H1 (cell line): ENCODE data around the gene ZNF121. TPM values are rescaled to one million over a fixed set of nuclear protein-coding genes. Genes with fewer than 3 reads are reported as not detected.

Experiments used
- CTCF ChIA-PET: fragments of 300-600 bp; sonication (Branson Sonifier 250); formaldehyde crosslinking; loops from one replicate; lab custom pipeline; 2021; ENCODE audit not compliant: partially characterized antibody; lab: Charles Lee
- POLR2A ChIA-PET: fragments of 300-600 bp; sonication (Branson Sonifier 250); formaldehyde crosslinking; loops from one replicate; lab custom pipeline; 2021; ENCODE audit warnings: inconsistent platforms; ENCODE audit not compliant: partially characterized antibody; lab: Charles Lee
- DNase-seq, 2 experiments: peaks; one replicate each; pipeline versions ENCODE4 v3.0.0 to v3.0.0-alpha.2; 2010 to 2022; ENCODE audit warnings: low spot score in 2 of 2, low read depth in 1 of 2, mixed read lengths in 1 of 2
- FAIRE-seq: peaks from 2 replicates; lab custom pipeline; 2011; peaks lifted over from hg19 to GRCh38; lab: Jason Lieb, UNC
- H2AFZ ChIP-seq: 2 replicates; pipeline ENCODE4 v1.8.1; 2012; ENCODE audit warnings: low read length, inconsistent platforms
- H2AK5ac ChIP-seq: 2 replicates; pipeline ENCODE4 v1.6.1; 2013; ENCODE audit warnings: low read depth, low read length
- H2BK120ac ChIP-seq: replicated peaks from 2 replicates; pipeline ENCODE3; 2013; ENCODE audit warnings: low read depth, low read length, inconsistent platforms
- H2BK12ac ChIP-seq: 2 replicates; pipeline ENCODE4 v1.6.1; 2013; ENCODE audit warnings: low read depth, low read length
- H2BK15ac ChIP-seq: 2 replicates; pipeline ENCODE4 v1.6.1; 2013; ENCODE audit warnings: low read length
- H2BK20ac ChIP-seq: 2 replicates; pipeline ENCODE4 v1.6.1; 2013; ENCODE audit warnings: low read length
- H2BK5ac ChIP-seq: 2 replicates; pipeline ENCODE4 v1.6.1; 2013; ENCODE audit warnings: low read depth, low read length
- H3K14ac ChIP-seq: 2 replicates; pipeline ENCODE4 v1.6.1; 2013; ENCODE audit warnings: inconsistent platforms; ENCODE audit not compliant: insufficient read length
- H3K18ac ChIP-seq: 2 replicates; pipeline ENCODE4 v1.6.1; 2013; ENCODE audit warnings: low read length; ENCODE audit errors: extremely low read depth
- H3K23ac ChIP-seq: 2 replicates; pipeline ENCODE4 v1.6.1; 2013; ENCODE audit warnings: inconsistent platforms; ENCODE audit not compliant: insufficient read length
- H3K23me2 ChIP-seq: 2 replicates; pipeline ENCODE4 v1.6.1; 2013; ENCODE audit warnings: low read depth, low read length
- H3K27ac ChIP-seq: 2 replicates; pipeline ENCODE4 v1.6.1; 2011; ENCODE audit warnings: low read depth, low read length, inconsistent platforms
- H3K27me3 ChIP-seq, 4 experiments: replicated peaks in 1 of 4; 1 replicate in 1 of 4; 2 replicates in 3 of 4; pipeline versions ENCODE4 v1.6.1 to v1.8.1; 2011 to 2013; ENCODE audit warnings: low read length in 3 of 4, mild to moderate bottlenecking in 3 of 4, inconsistent platforms in 2 of 4, mixed read lengths in 2 of 4, moderate library complexity in 1 of 4; ENCODE audit not compliant: control insufficient read depth in 3 of 4, insufficient read depth in 3 of 4; ENCODE audit errors: extremely low read depth in 1 of 4
- H3K36me3 ChIP-seq, 4 experiments: 2 replicates each; pipeline versions ENCODE4 v1.6.1 to v1.8.1; 2011 to 2013; ENCODE audit warnings: mild to moderate bottlenecking in 4 of 4, low read length in 3 of 4, moderate library complexity in 2 of 4, control low read depth in 1 of 4, inconsistent platforms in 1 of 4; ENCODE audit not compliant: insufficient read depth in 4 of 4, control insufficient read depth in 2 of 4
- H3K4ac ChIP-seq: replicated peaks from 2 replicates; pipeline ENCODE3; 2013; ENCODE audit warnings: low read length, low read depth, mixed read lengths, inconsistent platforms; ENCODE audit not compliant: insufficient read length
- H3K4me1 ChIP-seq, 4 experiments: replicated peaks in 1 of 4; 1 replicate in 1 of 4; 2 replicates in 3 of 4; pipeline versions ENCODE4 v1.6.1 to v1.8.1; 2011 to 2013; ENCODE audit warnings: low read length in 3 of 4, inconsistent platforms in 2 of 4, mixed read lengths in 1 of 4; ENCODE audit not compliant: insufficient read depth in 4 of 4, control insufficient read depth in 3 of 4
- H3K4me2 ChIP-seq, 2 experiments: 2 replicates each; pipeline versions ENCODE4 v1.6.1 to v1.8.1; 2011 to 2013; ENCODE audit warnings: low read depth in 2 of 2, low read length in 2 of 2, control low read depth in 1 of 2, inconsistent platforms in 1 of 2, mild to moderate bottlenecking in 1 of 2; ENCODE audit not compliant: insufficient read depth in 1 of 2
- H3K4me3 ChIP-seq, 4 experiments: fragments of 200-600, 300-600 bp in 1 of 4; sonication (generic), shearing (Covaris generic), sonication (Bioruptor Twin) in 1 of 4; 2 replicates each; pipeline versions ENCODE4 v1.5.1 to v1.8.1; 2011 to 2016; ENCODE audit warnings: low read length in 4 of 4, low read depth in 3 of 4, control low read depth in 2 of 4, inconsistent platforms in 2 of 4, mild to moderate bottlenecking in 2 of 4, mixed read lengths in 1 of 4, moderate library complexity in 1 of 4; ENCODE audit not compliant: insufficient read depth in 2 of 4; ENCODE audit errors: extremely low read depth in 1 of 4
- H3K56ac ChIP-seq: replicated peaks from 2 replicates; pipeline ENCODE3; 2013; ENCODE audit warnings: low read depth, mild to moderate bottlenecking, mixed read lengths, low read length, inconsistent platforms; ENCODE audit not compliant: insufficient read length
- H3K79me1 ChIP-seq: 2 replicates; pipeline ENCODE4 v1.6.1; 2013; ENCODE audit warnings: low read depth, low read length, control low read depth
- H3K79me2 ChIP-seq, 2 experiments: 2 replicates each; pipeline versions ENCODE4 v1.6.1 to v1.8.1; 2012 to 2013; ENCODE audit warnings: low read length in 2 of 2, mild to moderate bottlenecking in 2 of 2, inconsistent platforms in 1 of 2; ENCODE audit not compliant: insufficient read depth in 2 of 2, control insufficient read depth in 1 of 2
- H3K9ac ChIP-seq, 4 experiments: replicated peaks in 1 of 4; 1 replicate in 1 of 4; 2 replicates in 3 of 4; pipeline versions ENCODE4 v1.6.1 to v1.8.1; 2011 to 2013; ENCODE audit warnings: low read depth in 3 of 4, low read length in 3 of 4, control low read depth in 2 of 4, mild to moderate bottlenecking in 2 of 4, moderate library complexity in 2 of 4, inconsistent platforms in 1 of 4; ENCODE audit errors: extremely low read depth in 1 of 4
- H3K9me3 ChIP-seq, 2 experiments: 2 replicates each; pipeline versions ENCODE4 v1.6.1 to v1.8.1; 2012 to 2013; ENCODE audit warnings: mild to moderate bottlenecking in 2 of 2, moderate library complexity in 2 of 2, control low read depth in 1 of 2, inconsistent platforms in 1 of 2, low read depth in 1 of 2, low read length in 1 of 2, mixed read lengths in 1 of 2; ENCODE audit not compliant: insufficient read depth in 2 of 2
- H4K20me1 ChIP-seq, 2 experiments: replicated peaks in 1 of 2; 2 replicates each; pipeline versions ENCODE3 to v1.8.1; 2011 to 2013; ENCODE audit warnings: inconsistent platforms in 2 of 2, low read length in 2 of 2, mild to moderate bottlenecking in 1 of 2; ENCODE audit not compliant: insufficient read depth in 2 of 2, control insufficient read depth in 1 of 2
- H4K5ac ChIP-seq: 2 replicates; pipeline ENCODE4 v1.6.1; 2013; ENCODE audit warnings: low read length, low read depth, mixed read lengths, inconsistent platforms; ENCODE audit not compliant: insufficient read length
- H4K8ac ChIP-seq: 2 replicates; pipeline ENCODE4 v1.8.0; 2013; ENCODE audit warnings: mild to moderate bottlenecking, moderate library complexity, low read length, inconsistent platforms; ENCODE audit not compliant: insufficient read depth; ENCODE audit errors: extremely low read depth
- H4K91ac ChIP-seq: replicated peaks from 2 replicates; pipeline ENCODE3; 2013; ENCODE audit warnings: low read length, mixed read lengths, inconsistent platforms; ENCODE audit not compliant: insufficient read length
- CTCF ChIP-seq, 3 experiments: IDR thresholded peaks; 1 replicate in 2 of 3; 2 replicates in 1 of 3; pipeline versions ENCODE4 v1.5.1 to v1.6.1; 2011; ENCODE audit warnings: low read length in 3 of 3, mild to moderate bottlenecking in 3 of 3, inconsistent platforms in 2 of 3, low read depth in 1 of 3, moderate library complexity in 1 of 3; ENCODE audit not compliant: insufficient read depth in 1 of 3; ENCODE audit errors: control extremely low read depth in 1 of 3
- SP4 ChIP-seq: IDR thresholded peaks from 2 replicates; pipeline ENCODE4 v1.6.1; 2012; ENCODE audit warnings: low read length, inconsistent platforms
- WGBS, 2 experiments: shearing (Covaris generic) in 1 of 2; methylation state at CpG; one replicate each; pipeline versions ENCODE4 v1.1.6 to v1.1.7; 2013 to 2015; ENCODE audit warnings: low lambda C conversion rate in 2 of 2, mixed read lengths in 2 of 2, inconsistent platforms in 1 of 2, low coverage in 1 of 2, missing lambda C conversion rate in 1 of 2; ENCODE audit not compliant: insufficient replicate concordance in 2 of 2, insufficient coverage in 1 of 2, insufficient read length in 1 of 2; ENCODE audit errors: extremely low coverage in 1 of 2, missing lambda C conversion rate in 1 of 2; 5-methylcytosine and 5-hydroxymethylcytosine counted together
- polyA plus RNA-seq, 7 experiments: library from polyadenylated mRNA; depleted of rRNA in 3 of 7; stranded (reverse) in 5 of 7; unstranded in 2 of 7; fragments of >200 nt in 5 of 7; fragments of 200-250 nt in 2 of 7; gene quantifications; 1 replicate in 5 of 7; 2 replicates in 1 of 7; 4 replicates in 1 of 7; pipeline versions ENCODE4 v1.2.1 to v1.2.3, GENCODE V29; 2011 to 2013; ENCODE audit warnings: missing spikeins in 2 of 7, mixed read lengths in 2 of 7
- total RNA-seq: library from RNA; stranded (reverse); fragmentation: NEBNext Ultra II Directional; extraction: Animal tissue kit (Norgen Biotek cat#: 25700); gene quantifications from 2 replicates; pipeline ENCODE4 v1.2.1, GENCODE V29; 2021

Gene ZNF121
- total and polyA plus RNA-seq, 2 of the 8 experiments (the other 6 are each of a cell fraction or from before 2014, with no cell fraction given): 22.2 to 220 TPM

- Histone ChIP-seq H2BK15ac (no peak overlapping the region), H3K27me3 (no peaks in the 10 kb centered on the region), H3K23me2 (no peaks in the 10 kb centered on the region), H3K4me3 (peak overlapping the region in 1 of 4 experiments; percentile 36; a peak in 1 of 8 replicates), H3K36me3 (peaks cover 43 to 100% (median 80%) of the 10 kb centered on the region in 4 experiments), H3K4me1 (no peaks in the 10 kb centered on the region), H2AK5ac (no peak overlapping the region), H3K14ac (no peak overlapping the region), H3K27ac (no peak overlapping the region), H2BK20ac (no peak overlapping the region), H3K56ac (no peak overlapping the region), H3K9ac (no peak overlapping the region), H3K79me2 (peaks cover 46 to 97% of the 10 kb centered on the region in 2 experiments), H2AFZ (no peak overlapping the region), H3K79me1 (no peaks in the 10 kb centered on the region), H2BK120ac (no peak overlapping the region), H3K23ac (no peak overlapping the region), H4K20me1 (peaks cover 0 to 5% of the 10 kb centered on the region in 2 experiments), H3K18ac (no peak overlapping the region), H3K4ac (no peak overlapping the region), H4K5ac (no peak overlapping the region), H3K4me2 (no peak overlapping the region), H3K9me3 (peaks cover 74 to 89% of the 10 kb centered on the region in 2 experiments), H2BK5ac (no peak overlapping the region), H2BK12ac (no peak overlapping the region), H4K91ac (no peak overlapping the region), H4K8ac (no peak overlapping the region)
- ChIA-PET CTCF (interaction anchor here (1.0 kb wide), 1 partner anchor 18 kb away, joined by 3 read pairs; no protein-coding TSS in a partner anchor), POLR2A (interaction anchor here (5.1 kb wide), 1 partner anchor 16 kb away, joined by 25 read pairs; no protein-coding TSS in a partner anchor)
- FAIRE-seq (no peak), DNase-seq (no peak)
- TF ChIP-seq SP4: no peak
- TF ChIP-seq CTCF (IDR thresholded peaks at IDR 0.05; ENCODE audit: control extremely low read depth in 1 of 3, insufficient read depth in 1 of 3, low read depth in 1 of 3, low read length in 3 of 3): peak in 1 of 3 experiments; percentile 41; a peak in 1 of 4 replicates
- 95% methylated on average over 1 of the region's 1 CpG; no CpG with 5 or more reads in 1 of the 2 experiments for WGBS, 2 experiments
Observed at GRCh38 chr19:9566729-9567128, 17.6 kb downstream of the ZNF121 start.
